Vagina (tissue), 2 donors: ENCODE results near the gene ZNF407.

Experiments used
- CTCF ChIP-seq, 3 experiments: fragments of 450-650 bp in 2 of 3; fragments of 200-600 bp in 1 of 3; sonication (generic) in 1 of 3; IDR thresholded peaks; one replicate each; pipeline ENCODE4 v1.5.1; 2017 to 2019; ENCODE audit warnings: antibody characterized with exemption in 3 of 3, mild to moderate bottlenecking in 2 of 3, moderate library complexity in 2 of 3
- POLR2A ChIP-seq, 2 donors: fragments of 450-650 bp; IDR thresholded peaks; one replicate each; pipeline ENCODE4 v1.6.1; 2017; ENCODE audit warnings: antibody characterized with exemption in 2 of 2, mild to moderate bottlenecking in 2 of 2, moderate library complexity in 2 of 2

GRCh38 chr18:75065251-75066000 is 467.8 kb downstream of the ZNF407 start:
- no peak for TF ChIP-seq POLR2A (IDR thresholded peaks at IDR 0.05)
- TF ChIP-seq CTCF (IDR thresholded peaks at IDR 0.05): no peak
